HFF-Myc (cell line): Measurements from ENCODE around the gene ADPRH.

Experiments
- DNase-seq: peaks from one replicate; pipeline ENCODE4 v3.0.0-alpha.2; 2011; ENCODE audit warnings: low read depth; ENCODE audit errors: extremely low read depth
- H3K4me3 ChIP-seq: replicated peaks from 2 replicates; pipeline ENCODE4 v1.5.1; 2011; ENCODE audit warnings: low read depth, mild to moderate bottlenecking, control low read depth, low read length
- TF ChIP-seq, protein P1 (sequence below): IDR thresholded peaks from 2 replicates; pipeline ENCODE4 v1.5.1; 2012; ENCODE audit warnings: mild to moderate bottlenecking, low read depth, low read length, control low read depth; ENCODE audit errors: missing control alignments

The ADPRH gene

DNA sequence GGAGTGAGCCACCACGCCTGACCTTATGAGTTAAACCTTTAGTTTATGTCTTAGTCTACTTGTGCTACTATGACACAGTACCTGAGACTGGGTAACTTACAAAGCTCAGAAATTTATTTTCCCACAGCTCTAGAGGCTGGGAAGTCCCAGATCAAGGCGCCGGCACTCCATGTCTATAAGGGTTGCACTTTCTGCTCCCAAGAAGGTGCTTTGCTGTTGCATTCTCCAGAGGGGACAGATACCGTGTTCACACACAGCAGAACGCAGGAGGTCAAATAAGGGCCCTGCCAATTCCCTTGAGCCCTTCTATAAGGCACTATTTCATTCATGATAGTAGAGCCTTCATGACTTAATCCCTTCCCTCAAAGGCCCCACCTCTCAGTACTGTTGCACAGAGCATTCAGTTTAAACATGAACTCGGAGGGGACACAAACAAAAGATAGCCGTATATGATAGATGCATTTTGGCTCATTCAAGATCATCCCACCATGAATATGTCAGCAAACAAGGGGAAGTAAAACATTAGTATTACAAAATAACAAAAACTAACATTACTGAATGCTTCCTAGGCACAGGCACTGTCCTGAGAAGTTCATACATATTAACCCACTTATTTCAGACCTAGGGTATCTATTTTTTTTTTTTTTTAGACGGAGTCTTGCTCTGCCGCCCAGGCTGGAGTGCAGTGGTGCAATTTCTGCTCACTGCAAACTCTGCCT is 44.9 kb downstream of the ADPRH start:
- no peak overlapping the region for H3K4me3 ChIP-seq
- no peak for DNase-seq
- TF ChIP-seq, protein P1, sequence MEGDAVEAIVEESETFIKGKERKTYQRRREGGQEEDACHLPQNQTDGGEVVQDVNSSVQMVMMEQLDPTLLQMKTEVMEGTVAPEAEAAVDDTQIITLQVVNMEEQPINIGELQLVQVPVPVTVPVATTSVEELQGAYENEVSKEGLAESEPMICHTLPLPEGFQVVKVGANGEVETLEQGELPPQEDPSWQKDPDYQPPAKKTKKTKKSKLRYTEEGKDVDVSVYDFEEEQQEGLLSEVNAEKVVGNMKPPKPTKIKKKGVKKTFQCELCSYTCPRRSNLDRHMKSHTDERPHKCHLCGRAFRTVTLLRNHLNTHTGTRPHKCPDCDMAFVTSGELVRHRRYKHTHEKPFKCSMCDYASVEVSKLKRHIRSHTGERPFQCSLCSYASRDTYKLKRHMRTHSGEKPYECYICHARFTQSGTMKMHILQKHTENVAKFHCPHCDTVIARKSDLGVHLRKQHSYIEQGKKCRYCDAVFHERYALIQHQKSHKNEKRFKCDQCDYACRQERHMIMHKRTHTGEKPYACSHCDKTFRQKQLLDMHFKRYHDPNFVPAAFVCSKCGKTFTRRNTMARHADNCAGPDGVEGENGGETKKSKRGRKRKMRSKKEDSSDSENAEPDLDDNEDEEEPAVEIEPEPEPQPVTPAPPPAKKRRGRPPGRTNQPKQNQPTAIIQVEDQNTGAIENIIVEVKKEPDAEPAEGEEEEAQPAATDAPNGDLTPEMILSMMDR: no peak

DNA sequence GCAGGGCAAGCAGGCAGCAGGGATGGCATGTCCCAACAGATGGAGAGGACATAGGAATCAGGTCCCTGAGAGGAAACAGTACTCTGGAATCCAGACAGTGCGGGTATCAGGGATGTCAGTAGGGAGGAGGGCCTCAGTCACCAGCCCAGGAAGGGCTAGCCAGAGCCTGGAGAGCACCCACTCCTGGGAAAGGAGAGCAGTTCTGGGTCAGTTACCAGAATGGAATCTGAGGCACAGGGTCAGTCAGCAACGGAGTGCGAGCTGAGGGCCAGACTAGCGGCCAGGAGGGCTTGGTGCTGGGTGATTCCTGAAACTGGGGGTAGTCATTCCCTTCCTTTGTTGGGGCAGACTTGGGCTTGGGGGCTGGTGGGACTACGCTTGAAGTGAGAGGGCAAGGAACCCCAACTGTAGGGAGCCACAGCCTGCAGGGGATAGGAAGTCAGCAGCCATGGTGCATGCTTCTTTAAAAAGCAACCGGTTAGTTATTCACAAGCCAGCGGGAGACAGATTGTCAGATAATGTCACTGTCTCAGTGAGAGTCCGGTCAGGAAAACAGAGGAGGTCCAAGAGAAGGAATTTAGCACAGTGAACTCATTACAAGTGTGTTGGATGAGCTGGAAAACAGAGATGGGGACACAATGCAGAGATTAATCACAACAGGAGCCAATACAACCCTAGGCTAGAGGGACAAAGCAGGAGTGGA is 46.3 kb downstream of the ADPRH start:
- no peak for DNase-seq
- TF ChIP-seq, protein P1: no peak
- no peak overlapping the region for H3K4me3 ChIP-seq

DNA sequence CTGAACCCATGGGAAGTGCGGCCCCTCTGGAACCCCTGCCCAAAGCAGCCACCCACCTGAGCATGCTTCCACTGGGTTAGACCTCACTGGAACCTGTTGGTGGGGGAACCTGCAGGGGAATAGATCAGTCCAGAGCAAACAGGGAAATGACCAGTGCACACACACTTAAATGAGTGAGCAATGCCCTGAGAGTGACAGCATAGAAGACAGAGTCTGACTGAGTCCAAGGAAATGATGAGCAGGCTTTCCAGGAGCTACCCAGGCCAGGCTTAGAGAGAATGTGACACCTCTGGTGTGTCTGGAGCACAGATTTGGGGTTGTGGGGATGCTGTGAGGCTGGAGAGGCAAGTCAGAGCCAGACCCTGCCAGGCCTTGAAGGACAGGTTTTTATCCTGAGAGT is 46.9 kb downstream of the ADPRH start:
- DNase-seq: no peak
- TF ChIP-seq, protein P1: no peak
- no peak overlapping the region for H3K4me3 ChIP-seq

DNA sequence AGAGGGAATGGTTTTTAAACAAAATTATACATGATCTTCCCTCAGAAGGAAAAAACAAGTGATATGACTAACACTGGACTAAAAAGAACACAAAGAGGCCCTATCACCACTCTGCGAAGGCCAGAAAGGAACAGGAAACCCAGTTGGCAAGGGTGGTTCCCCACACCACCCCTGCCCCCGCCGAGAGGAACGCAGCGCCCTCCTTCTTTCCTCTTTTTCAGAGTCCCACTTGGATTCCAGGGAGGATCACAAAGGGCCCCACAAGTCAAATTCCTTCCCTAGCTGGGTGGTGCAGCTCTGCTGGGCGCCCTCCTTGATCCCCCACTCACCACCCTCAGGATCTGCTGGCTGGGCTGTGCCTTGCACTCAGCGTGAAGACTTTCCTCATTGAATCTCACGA is 48.2 kb downstream of the ADPRH start:
- TF ChIP-seq, protein P1: no peak
- DNase-seq: no peak
- H3K4me3 ChIP-seq: no peak overlapping the region

DNA sequence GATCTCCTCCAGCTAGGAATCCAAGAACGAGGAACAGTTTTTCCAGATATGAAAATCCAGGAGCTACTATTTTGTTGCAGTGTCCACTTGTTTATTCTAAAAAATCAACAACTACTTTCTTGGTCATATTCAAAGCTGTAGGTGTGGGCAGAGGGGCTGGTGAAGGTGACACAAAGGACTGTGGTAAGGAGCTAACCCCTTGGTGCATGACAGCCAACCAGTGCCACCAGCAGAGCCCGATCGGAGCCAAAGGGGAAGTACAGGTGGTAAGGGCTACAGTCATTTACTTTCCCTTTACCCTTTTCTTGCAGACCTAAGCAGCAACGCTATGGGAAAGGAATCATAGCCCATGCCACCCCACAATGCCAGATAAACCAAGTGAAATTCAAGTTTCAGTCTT is 49.1 kb downstream of the ADPRH start:
- DNase-seq: no peak
- TF ChIP-seq, protein P1: no peak
- no peak overlapping the region for H3K4me3 ChIP-seq

DNA sequence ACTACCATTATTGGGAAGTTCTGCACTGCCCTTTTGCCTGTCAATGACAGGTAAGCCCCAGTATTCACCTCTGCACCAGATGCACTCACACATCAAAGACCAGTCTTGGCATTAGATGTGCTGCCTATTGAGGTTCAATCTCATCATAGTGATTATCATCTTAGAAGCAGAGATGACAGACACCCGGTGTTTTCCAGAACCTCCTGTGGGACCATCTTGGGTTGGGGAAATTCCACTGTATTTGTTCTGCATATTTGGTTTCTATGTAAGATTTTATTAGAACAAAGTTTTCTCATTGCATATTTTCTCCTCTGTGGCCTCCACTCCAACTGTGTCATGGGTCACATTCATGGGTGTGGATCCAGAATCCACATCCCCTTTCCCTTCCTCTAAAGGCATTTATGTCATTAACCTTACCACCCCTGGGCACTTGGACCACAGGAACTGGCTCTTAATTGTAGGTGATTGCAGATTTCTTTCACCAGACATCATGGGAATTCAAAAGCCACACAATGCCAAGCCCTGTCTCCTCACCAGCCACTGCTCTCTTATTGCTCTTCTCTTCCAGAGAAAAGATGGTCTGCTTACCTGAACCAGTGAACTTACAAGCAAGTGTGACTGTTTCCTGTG is 49.6 kb downstream of the ADPRH start:
- TF ChIP-seq, protein P1: no peak
- DNase-seq: no peak
- H3K4me3 ChIP-seq: no peak overlapping the region
